ENCODE results near the gene TIMM13. TPM values are rescaled to one million over a fixed set of nuclear protein-coding genes. Genes with fewer than 3 reads are reported as not detected.

Gene TIMM13
- total and polyA plus RNA-seq, 2 of the 8 experiments (the other 6 are each of a cell fraction or from before 2014, with no cell fraction given) = 270 to 275 TPM

GRCh38 chr19:2462635-2463421 is 35.4 kb upstream of the TIMM13 start (continued):
- peak; percentile 77 to 97 for TF ChIP-seq EP300 (IDR thresholded peaks at IDR 0.05; ENCODE audit: borderline replicate concordance in 1 of 2, low read depth in 2 of 2, low read length in 2 of 2)
- TF ChIP-seq SIX5 (IDR thresholded peaks at IDR 0.05; ENCODE audit: low read depth, low read length) = no peak

Data from H1 (cell line).